Caco-2 (cell line): ENCODE measurements around the gene COX6B2. TPM values are rescaled to one million over a fixed set of nuclear protein-coding genes. Genes with fewer than 3 reads are reported as not detected.

Source experiments
- BruUV-seq: library from RNA; stranded (reverse); fragments of 400-500 nt; replicated peaks from 2 replicates; lab custom pipeline; 2021; lab: Mats Ljungman, UMichigan
- CTCF ChIA-PET: fragments of 300-600 bp; sonication (Branson Sonifier 250); formaldehyde crosslinking; loops from one replicate; lab custom pipeline; 2022; ENCODE audit warnings: antibody characterized with exemption; lab: Charles Lee
- POLR2A ChIA-PET: fragments of 300-600 bp; sonication (Branson Sonifier 250); formaldehyde crosslinking; loops from one replicate; lab custom pipeline; 2022; ENCODE audit warnings: antibody characterized with exemption; lab: Charles Lee
- DNase-seq, 2 experiments: peaks; one replicate each; pipeline versions ENCODE4 v3.0.0 to v3.0.0-alpha.2; 2020 to 2022
- H3K27me3 ChIP-seq: replicated peaks from 2 replicates; pipeline ENCODE4 v1.6.0; 2011; ENCODE audit warnings: low read length; ENCODE audit not compliant: control insufficient read depth, insufficient read depth
- H3K36me3 ChIP-seq: 2 replicates; pipeline ENCODE4 v1.5.1; 2011; ENCODE audit warnings: low read length; ENCODE audit not compliant: control insufficient read depth, insufficient read depth
- H3K4me1 ChIP-seq: fragments of 250-450 bp; sonication (Bioruptor Pico); 2 replicates; pipeline ENCODE4 v1.5.1; 2020; ENCODE audit warnings: mild to moderate bottlenecking
- H3K4me3 ChIP-seq: 2 replicates; pipeline ENCODE4 v1.5.1; 2011; ENCODE audit warnings: low read depth, mild to moderate bottlenecking, control low read depth, low read length
- H3K9me3 ChIP-seq: fragments of 250-450 bp; sonication (Bioruptor Pico); 2 replicates; pipeline ENCODE4 v1.5.1; 2020; ENCODE audit warnings: mild to moderate bottlenecking, moderate library complexity
- H3K27ac Mint-ChIP-seq: one replicate; pipeline ENCODE4 v1.8.0; 2022; ENCODE audit warnings: mixed read lengths; ENCODE audit not compliant: unreplicated experiment
- H3K27me3 Mint-ChIP-seq: one replicate; pipeline ENCODE4 v1.8.0; 2022; ENCODE audit warnings: mixed read lengths; ENCODE audit not compliant: insufficient read depth, unreplicated experiment
- H3K36me3 Mint-ChIP-seq: one replicate; pipeline ENCODE4 v1.8.0; 2022; ENCODE audit warnings: mild to moderate bottlenecking, mixed read lengths; ENCODE audit not compliant: insufficient read depth, unreplicated experiment
- H3K4me1 Mint-ChIP-seq: one replicate; pipeline ENCODE4 v1.8.0; 2022; ENCODE audit warnings: low read depth, mixed read lengths; ENCODE audit not compliant: unreplicated experiment
- H3K4me3 Mint-ChIP-seq: one replicate; pipeline ENCODE4 v1.8.0; 2022; ENCODE audit warnings: mild to moderate bottlenecking, moderate library complexity, mixed read lengths; ENCODE audit not compliant: unreplicated experiment
- H3K9me3 Mint-ChIP-seq: one replicate; pipeline ENCODE4 v1.8.0; 2022; ENCODE audit warnings: mixed read lengths; ENCODE audit not compliant: unreplicated experiment
- CTCF ChIP-seq, 2 experiments: fragments of 200-600 bp in 1 of 2; IDR thresholded peaks; 1 replicate in 1 of 2; 2 replicates in 1 of 2; pipeline versions ENCODE4 v1.5.1 to v1.8.0; 2011 to 2022; ENCODE audit warnings: antibody characterized with exemption in 1 of 2, control low read depth in 1 of 2, inconsistent platforms in 1 of 2, low read depth in 1 of 2, low read length in 1 of 2, mild to moderate bottlenecking in 1 of 2, moderate library complexity in 1 of 2; ENCODE audit not compliant: insufficient read depth in 1 of 2, severe bottlenecking in 1 of 2, unreplicated experiment in 1 of 2
- intact Hi-C: fragments of 100-400 bp; cut with micrococcal nuclease; formaldehyde crosslinking; loops from one replicate; pipeline ENCODE4 v1.10.0; 2022; ENCODE audit not compliant: unreplicated experiment
- total RNA-seq: library from RNA; stranded (reverse); gene quantifications from 2 replicates; pipeline ENCODE4 v1.2.3, GENCODE V29; 2022

COX6B2 gene
- total RNA-seq, 1 experiment from 2014 or later, result 0.27 TPM

- intact Hi-C loops, result no loop called here
- peaks cover 9% of the 10 kb centered on the region for H3K36me3 Mint-ChIP-seq
- peaks cover 14% of the 10 kb centered on the region for H3K4me1 Mint-ChIP-seq
- Histone ChIP-seq H3K27me3 (no peaks in the 10 kb centered on the region; the same call in 1 of the 2 replicates), H3K4me1 (peaks cover 8% of the 10 kb centered on the region; the same call in 1 of the 2 replicates), H3K4me3 (no peak overlapping the region), H3K9me3 (no peaks in the 10 kb centered on the region), H3K36me3 (no peaks in the 10 kb centered on the region)
- H3K27ac Mint-ChIP-seq, result no peak overlapping the region
- BruUV-seq, result no TSS peak
- H3K27me3 Mint-ChIP-seq, result peaks cover 7% of the 10 kb centered on the region
- no peaks in the 10 kb centered on the region for H3K9me3 Mint-ChIP-seq
- ChIA-PET POLR2A (no interaction called here), CTCF (no interaction called here)
- DNase-seq, result no peak
- H3K4me3 Mint-ChIP-seq, result no peak overlapping the region
- no peak for TF ChIP-seq CTCF (IDR thresholded peaks at IDR 0.05; ENCODE audit: insufficient read depth in 1 of 2, low read depth in 1 of 2, low read length in 1 of 2, severe bottlenecking in 1 of 2, unreplicated experiment in 1 of 2)
These were observed 12.3 kb upstream of the COX6B2 start for GRCh38 chr19:55366790-55367189.

GRCh38 chr19:55365964-55366363 lies 11.4 kb upstream of the COX6B2 start:
- no peaks in the 10 kb centered on the region for H3K9me3 ChIP-seq
- no peak for TF ChIP-seq CTCF (IDR thresholded peaks at IDR 0.05; ENCODE audit: insufficient read depth in 1 of 2, low read depth in 1 of 2, low read length in 1 of 2, severe bottlenecking in 1 of 2, unreplicated experiment in 1 of 2)
- H3K4me1 Mint-ChIP-seq, result peaks cover 12% of the 10 kb centered on the region
- no peak for DNase-seq
- H3K36me3 ChIP-seq, result no peaks in the 10 kb centered on the region
- CTCF ChIA-PET, result no interaction called here
- peaks cover 8% of the 10 kb centered on the region; the same call in 1 of the 2 replicates for H3K4me1 ChIP-seq
- intact Hi-C loops, result no loop called here
- no peaks in the 10 kb centered on the region; the same call in 1 of the 2 replicates for H3K27me3 ChIP-seq
- no peak overlapping the region for H3K4me3 Mint-ChIP-seq
- H3K36me3 Mint-ChIP-seq, result peaks cover 7% of the 10 kb centered on the region
- peaks cover 6% of the 10 kb centered on the region for H3K27me3 Mint-ChIP-seq
- H3K27ac Mint-ChIP-seq, result no peak overlapping the region
- POLR2A ChIA-PET, result no interaction called here
- no peak overlapping the region for H3K4me3 ChIP-seq
- no TSS peak for BruUV-seq
- H3K9me3 Mint-ChIP-seq, result no peaks in the 10 kb centered on the region

GRCh38 chr19:55365245-55365644 lies 10.7 kb upstream of the COX6B2 start:
- Mint-ChIP-seq H3K4me3 (no peak overlapping the region), H3K27ac (no peak overlapping the region), H3K4me1 (peaks cover 6% of the 10 kb centered on the region), H3K36me3 (peaks cover 7% of the 10 kb centered on the region), H3K27me3 (no peaks in the 10 kb centered on the region), H3K9me3 (no peaks in the 10 kb centered on the region)
- Histone ChIP-seq H3K36me3 (no peaks in the 10 kb centered on the region), H3K4me1 (peaks cover 8% of the 10 kb centered on the region; the same call in 1 of the 2 replicates), H3K27me3 (no peaks in the 10 kb centered on the region), H3K9me3 (no peaks in the 10 kb centered on the region), H3K4me3 (no peak overlapping the region)
- intact Hi-C loops, result no loop called here
- no peak for TF ChIP-seq CTCF (IDR thresholded peaks at IDR 0.05; ENCODE audit: insufficient read depth in 1 of 2, low read depth in 1 of 2, low read length in 1 of 2, severe bottlenecking in 1 of 2, unreplicated experiment in 1 of 2)
- BruUV-seq, result no TSS peak
- POLR2A ChIA-PET, result no interaction called here
- no peak for DNase-seq
- CTCF ChIA-PET, result no interaction called here
